Measurements from ENCODE around the gene PPP1R14C.

DNA sequence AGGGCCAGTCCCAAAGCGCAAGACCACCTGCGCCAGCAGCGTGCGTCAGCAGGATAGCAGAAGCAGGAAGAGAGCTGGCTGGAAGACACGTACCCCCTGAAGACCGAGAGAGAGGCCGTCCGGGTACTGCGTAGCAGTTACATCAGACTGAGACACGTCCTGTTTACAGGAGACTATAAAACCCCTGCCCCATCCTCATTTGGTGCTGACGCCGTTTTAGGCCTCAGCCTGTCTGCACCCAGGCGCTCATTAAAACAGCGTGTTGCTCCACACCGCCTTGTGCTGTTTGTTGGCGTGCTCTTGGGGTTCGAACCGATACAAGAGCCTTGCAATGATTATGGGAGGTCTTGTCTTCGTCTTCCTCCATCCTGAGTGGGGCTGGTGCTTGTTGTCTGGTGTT, 42.1 kb upstream of the PPP1R14C start:
- no peak for TF ChIP-seq POLR2A (IDR thresholded peaks at IDR 0.05)
- TF ChIP-seq, protein P1, sequence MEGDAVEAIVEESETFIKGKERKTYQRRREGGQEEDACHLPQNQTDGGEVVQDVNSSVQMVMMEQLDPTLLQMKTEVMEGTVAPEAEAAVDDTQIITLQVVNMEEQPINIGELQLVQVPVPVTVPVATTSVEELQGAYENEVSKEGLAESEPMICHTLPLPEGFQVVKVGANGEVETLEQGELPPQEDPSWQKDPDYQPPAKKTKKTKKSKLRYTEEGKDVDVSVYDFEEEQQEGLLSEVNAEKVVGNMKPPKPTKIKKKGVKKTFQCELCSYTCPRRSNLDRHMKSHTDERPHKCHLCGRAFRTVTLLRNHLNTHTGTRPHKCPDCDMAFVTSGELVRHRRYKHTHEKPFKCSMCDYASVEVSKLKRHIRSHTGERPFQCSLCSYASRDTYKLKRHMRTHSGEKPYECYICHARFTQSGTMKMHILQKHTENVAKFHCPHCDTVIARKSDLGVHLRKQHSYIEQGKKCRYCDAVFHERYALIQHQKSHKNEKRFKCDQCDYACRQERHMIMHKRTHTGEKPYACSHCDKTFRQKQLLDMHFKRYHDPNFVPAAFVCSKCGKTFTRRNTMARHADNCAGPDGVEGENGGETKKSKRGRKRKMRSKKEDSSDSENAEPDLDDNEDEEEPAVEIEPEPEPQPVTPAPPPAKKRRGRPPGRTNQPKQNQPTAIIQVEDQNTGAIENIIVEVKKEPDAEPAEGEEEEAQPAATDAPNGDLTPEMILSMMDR (IDR thresholded peaks at IDR 0.05): no peak
- TF ChIP-seq POLR2AphosphoS5 (IDR thresholded peaks at IDR 0.05): no peak
